Liver (tissue), 9 donors: Measurements from ENCODE around the gene KLHL40. TPM values are rescaled to one million over a fixed set of nuclear protein-coding genes. Genes with fewer than 3 reads are reported as not detected.

Source experiments
- DNase-seq: peaks from one replicate; pipeline ENCODE4 v3.0.0-alpha.2; 2017; ENCODE audit warnings: low spot score
- H3K27ac ChIP-seq, 2 donors: one replicate each; pipeline ENCODE4 v1.7.0; 2013; ENCODE audit warnings: inconsistent platforms in 2 of 2, low read length in 2 of 2, control low read depth in 1 of 2, low read depth in 1 of 2, mild to moderate bottlenecking in 1 of 2
- H3K27me3 ChIP-seq, 4 donors: one replicate each; pipeline versions ENCODE4 v1.6.1 to v1.7.0; 2013; ENCODE audit warnings: low read length in 3 of 4, inconsistent platforms in 1 of 4, mild to moderate bottlenecking in 1 of 4, moderate library complexity in 1 of 4; ENCODE audit not compliant: control insufficient read depth in 4 of 4, insufficient read depth in 4 of 4
- H3K36me3 ChIP-seq, 4 donors: one replicate each; pipeline versions ENCODE4 v1.6.1 to v1.7.0; 2013; ENCODE audit warnings: low read length in 3 of 4, mild to moderate bottlenecking in 3 of 4, low read depth in 1 of 4, moderate library complexity in 1 of 4; ENCODE audit not compliant: control insufficient read depth in 4 of 4, insufficient read depth in 3 of 4
- H3K4me1 ChIP-seq, 4 donors: one replicate each; pipeline versions ENCODE4 v1.6.1 to v1.7.0; 2013; ENCODE audit warnings: low read length in 3 of 4, mild to moderate bottlenecking in 3 of 4, moderate library complexity in 1 of 4; ENCODE audit not compliant: control insufficient read depth in 4 of 4, insufficient read depth in 4 of 4
- H3K4me3 ChIP-seq, 3 donors: one replicate each; pipeline versions ENCODE4 v1.6.1 to v1.7.0; 2013; ENCODE audit warnings: low read length in 3 of 3, control low read depth in 1 of 3, low read depth in 1 of 3, mild to moderate bottlenecking in 1 of 3
- H3K9ac ChIP-seq, 2 donors: one replicate each; pipeline ENCODE4 v1.7.0; 2013; ENCODE audit warnings: low read length in 2 of 2, mild to moderate bottlenecking in 2 of 2, moderate library complexity in 2 of 2, control low read depth in 1 of 2, low read depth in 1 of 2
- H3K9me3 ChIP-seq, 4 donors: one replicate each; pipeline versions ENCODE4 v1.6.1 to v1.7.0; 2013; ENCODE audit warnings: low read length in 3 of 4; ENCODE audit not compliant: control insufficient read depth in 4 of 4
- ATF3 ChIP-seq: IDR thresholded peaks from 2 replicates; pipeline ENCODE4 v1.6.1; 2016; ENCODE audit warnings: antibody characterized with exemption
- CTCF ChIP-seq: fragments of 150-350 bp; IDR thresholded peaks from 2 replicates; pipeline ENCODE4 v1.5.1; 2017; ENCODE audit warnings: improper control_type of control experiment, low read depth, low read length; ENCODE audit not compliant: missing input control
- EGR1 ChIP-seq, 2 donors: IDR thresholded peaks; 2 replicates each; pipeline ENCODE4 v1.6.1; 2016 to 2018; ENCODE audit warnings: antibody characterized with exemption in 2 of 2, low read depth in 2 of 2
- FOXA1 ChIP-seq: IDR thresholded peaks from 2 replicates; pipeline ENCODE4 v1.6.1; 2016; ENCODE audit warnings: antibody characterized with exemption
- FOXA2 ChIP-seq: IDR thresholded peaks from 2 replicates; pipeline ENCODE4 v1.6.1; 2016; ENCODE audit warnings: antibody characterized with exemption
- GABPA ChIP-seq, 2 donors: IDR thresholded peaks in 1 of 2; conservative IDR thresholded peaks in 1 of 2; 2 replicates each; pipeline ENCODE4 v1.6.1; 2016; ENCODE audit warnings: antibody characterized with exemption in 2 of 2, mild to moderate bottlenecking in 1 of 2, moderate library complexity in 1 of 2
- HNF4A ChIP-seq, 2 donors: conservative IDR thresholded peaks; 2 replicates each; pipeline ENCODE4 v1.6.1; 2016; ENCODE audit warnings: antibody characterized with exemption in 2 of 2, mild to moderate bottlenecking in 2 of 2
- HNF4G ChIP-seq: IDR thresholded peaks from 2 replicates; pipeline ENCODE4 v1.6.1; 2016; ENCODE audit warnings: antibody characterized with exemption
- JUND ChIP-seq, 2 donors: IDR thresholded peaks; 2 replicates each; pipeline ENCODE4 v1.6.1; 2016; ENCODE audit warnings: antibody characterized with exemption in 2 of 2
- NR2F2 ChIP-seq: IDR thresholded peaks from 2 replicates; pipeline ENCODE4 v1.6.1; 2016; ENCODE audit warnings: antibody characterized with exemption
- RAD21 ChIP-seq, 2 donors: IDR thresholded peaks; 2 replicates each; pipeline ENCODE4 v1.6.1; 2016; ENCODE audit warnings: antibody characterized with exemption in 2 of 2, mild to moderate bottlenecking in 2 of 2
- RXRA ChIP-seq, 2 donors: IDR thresholded peaks; 2 replicates each; pipeline ENCODE4 v1.6.1; 2017 to 2018; ENCODE audit warnings: antibody characterized with exemption in 2 of 2, mild to moderate bottlenecking in 1 of 2
- SP1 ChIP-seq: IDR thresholded peaks from 2 replicates; pipeline ENCODE4 v1.6.1; 2018; ENCODE audit warnings: antibody characterized with exemption, mild to moderate bottlenecking
- TAF1 ChIP-seq: conservative IDR thresholded peaks from 2 replicates; pipeline ENCODE4 v1.6.1; 2016; ENCODE audit warnings: antibody characterized with exemption, mild to moderate bottlenecking
- YY1 ChIP-seq: IDR thresholded peaks from 2 replicates; pipeline ENCODE4 v1.6.1; 2016; ENCODE audit warnings: antibody characterized with exemption, mild to moderate bottlenecking
- WGBS: extraction: QIAGEN DNeasy Blood & Tissue Kit; methylation state at CpG from one replicate; pipeline ENCODE4 v1.1.7; 2013; 5-methylcytosine and 5-hydroxymethylcytosine counted together
- polyA plus RNA-seq, 2 donors: library from polyadenylated mRNA; stranded (reverse) in 1 of 2; unstranded in 1 of 2; fragments of 200-250 nt in 1 of 2; fragments of >200 nt in 1 of 2; fragmentation: Nextera tagmentation in 1 of 2; extraction: Ambion mirVana in 1 of 2; gene quantifications; one replicate each; pipeline versions ENCODE4 v1.2.1 to v1.2.3, GENCODE V29; 2013 to 2015
- total RNA-seq, 2 donors: library from RNA; depleted of rRNA; stranded (reverse); fragments of >200 nt; gene quantifications; one replicate each; pipeline ENCODE4 v1.2.3, GENCODE V29; 2014
- TF ChIP-seq, protein P1 (sequence below): IDR thresholded peaks from 2 replicates; pipeline ENCODE4 v1.6.1; 2016; ENCODE audit warnings: antibody characterized with exemption
- TF ChIP-seq, protein P2 (sequence below): IDR thresholded peaks from 2 replicates; pipeline ENCODE4 v1.6.1; 2016; ENCODE audit warnings: antibody characterized with exemption, mild to moderate bottlenecking
- TF ChIP-seq, protein P3 (sequence below): IDR thresholded peaks from 2 replicates; pipeline ENCODE4 v1.6.1; 2016; ENCODE audit warnings: antibody characterized with exemption
- donor health status: healthy.
- donor health status: healthy.
- donor health status: healthy.
- donor health status: healthy.
- donor health status: healthy.

Gene KLHL40
- total and polyA plus RNA-seq, 4 donors, result not detected

DNA sequence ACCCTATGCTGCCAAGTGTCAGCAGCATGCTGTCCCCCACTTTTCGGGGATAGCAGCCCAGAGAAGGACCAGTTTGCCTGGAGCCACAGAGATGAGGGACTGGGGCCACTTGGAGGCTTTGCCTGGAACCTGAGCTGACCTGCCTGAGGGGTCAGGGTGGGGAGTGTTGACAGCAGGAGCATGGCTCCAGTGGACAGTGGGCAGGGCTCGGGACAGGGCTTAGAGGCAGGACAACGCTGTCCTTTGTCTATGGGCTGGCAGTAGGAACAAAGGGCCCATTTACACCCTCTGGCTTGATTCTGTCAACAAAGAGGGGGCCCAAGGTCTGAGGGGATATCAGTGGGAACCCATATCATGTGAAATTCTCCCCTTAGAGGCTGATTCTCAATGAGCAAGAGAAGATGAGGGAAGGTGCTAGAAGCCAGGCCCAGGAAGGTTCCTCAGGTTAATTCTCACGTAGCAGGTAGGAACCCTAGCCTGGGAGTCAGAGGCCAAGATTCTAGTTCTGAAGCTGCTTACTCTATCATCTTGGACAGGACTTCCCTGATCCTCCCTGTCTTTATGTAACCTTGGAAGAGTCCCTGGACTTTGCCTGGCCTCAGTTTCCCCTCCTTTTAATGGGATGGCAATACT, 47.0 kb downstream of the KLHL40 start:
- 70% methylated on average over 4 of the region's 4 CpGs for WGBS
- Histone ChIP-seq H3K27me3 (no peaks in the 10 kb centered on the region), H3K27ac (no peak overlapping the region), H3K4me1 (no peaks in the 10 kb centered on the region), H3K9ac (no peak overlapping the region), H3K4me3 (no peak overlapping the region), H3K9me3 (no peaks in the 10 kb centered on the region), H3K36me3 (no peaks in the 10 kb centered on the region)
- DNase-seq, result no peak
- no peak for TF ChIP-seq FOXA2
- TF ChIP-seq, protein P1, sequence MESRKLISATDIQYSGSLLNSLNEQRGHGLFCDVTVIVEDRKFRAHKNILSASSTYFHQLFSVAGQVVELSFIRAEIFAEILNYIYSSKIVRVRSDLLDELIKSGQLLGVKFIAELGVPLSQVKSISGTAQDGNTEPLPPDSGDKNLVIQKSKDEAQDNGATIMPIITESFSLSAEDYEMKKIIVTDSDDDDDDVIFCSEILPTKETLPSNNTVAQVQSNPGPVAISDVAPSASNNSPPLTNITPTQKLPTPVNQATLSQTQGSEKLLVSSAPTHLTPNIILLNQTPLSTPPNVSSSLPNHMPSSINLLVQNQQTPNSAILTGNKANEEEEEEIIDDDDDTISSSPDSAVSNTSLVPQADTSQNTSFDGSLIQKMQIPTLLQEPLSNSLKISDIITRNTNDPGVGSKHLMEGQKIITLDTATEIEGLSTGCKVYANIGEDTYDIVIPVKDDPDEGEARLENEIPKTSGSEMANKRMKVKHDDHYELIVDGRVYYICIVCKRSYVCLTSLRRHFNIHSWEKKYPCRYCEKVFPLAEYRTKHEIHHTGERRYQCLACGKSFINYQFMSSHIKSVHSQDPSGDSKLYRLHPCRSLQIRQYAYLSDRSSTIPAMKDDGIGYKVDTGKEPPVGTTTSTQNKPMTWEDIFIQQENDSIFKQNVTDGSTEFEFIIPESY, result no peak
- TF ChIP-seq SP1, result no peak
- no peak for TF ChIP-seq NR2F2
- TF ChIP-seq GABPA (IDR thresholded peaks at IDR 0.05 in 1 of 2, conservative IDR thresholded peaks at IDR 0.05 in 1 of 2), result no peak
- TF ChIP-seq EGR1 (IDR thresholded peaks at IDR 0.05; ENCODE audit: low read depth in 2 of 2), result no peak
- TF ChIP-seq CTCF, result no peak
- TF ChIP-seq TAF1, result no peak
- no peak for TF ChIP-seq ATF3
- no peak for TF ChIP-seq JUND (IDR thresholded peaks at IDR 0.05)
- TF ChIP-seq, protein P2, sequence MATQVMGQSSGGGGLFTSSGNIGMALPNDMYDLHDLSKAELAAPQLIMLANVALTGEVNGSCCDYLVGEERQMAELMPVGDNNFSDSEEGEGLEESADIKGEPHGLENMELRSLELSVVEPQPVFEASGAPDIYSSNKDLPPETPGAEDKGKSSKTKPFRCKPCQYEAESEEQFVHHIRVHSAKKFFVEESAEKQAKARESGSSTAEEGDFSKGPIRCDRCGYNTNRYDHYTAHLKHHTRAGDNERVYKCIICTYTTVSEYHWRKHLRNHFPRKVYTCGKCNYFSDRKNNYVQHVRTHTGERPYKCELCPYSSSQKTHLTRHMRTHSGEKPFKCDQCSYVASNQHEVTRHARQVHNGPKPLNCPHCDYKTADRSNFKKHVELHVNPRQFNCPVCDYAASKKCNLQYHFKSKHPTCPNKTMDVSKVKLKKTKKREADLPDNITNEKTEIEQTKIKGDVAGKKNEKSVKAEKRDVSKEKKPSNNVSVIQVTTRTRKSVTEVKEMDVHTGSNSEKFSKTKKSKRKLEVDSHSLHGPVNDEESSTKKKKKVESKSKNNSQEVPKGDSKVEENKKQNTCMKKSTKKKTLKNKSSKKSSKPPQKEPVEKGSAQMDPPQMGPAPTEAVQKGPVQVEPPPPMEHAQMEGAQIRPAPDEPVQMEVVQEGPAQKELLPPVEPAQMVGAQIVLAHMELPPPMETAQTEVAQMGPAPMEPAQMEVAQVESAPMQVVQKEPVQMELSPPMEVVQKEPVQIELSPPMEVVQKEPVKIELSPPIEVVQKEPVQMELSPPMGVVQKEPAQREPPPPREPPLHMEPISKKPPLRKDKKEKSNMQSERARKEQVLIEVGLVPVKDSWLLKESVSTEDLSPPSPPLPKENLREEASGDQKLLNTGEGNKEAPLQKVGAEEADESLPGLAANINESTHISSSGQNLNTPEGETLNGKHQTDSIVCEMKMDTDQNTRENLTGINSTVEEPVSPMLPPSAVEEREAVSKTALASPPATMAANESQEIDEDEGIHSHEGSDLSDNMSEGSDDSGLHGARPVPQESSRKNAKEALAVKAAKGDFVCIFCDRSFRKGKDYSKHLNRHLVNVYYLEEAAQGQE, result no peak
- no peak for TF ChIP-seq RAD21 (IDR thresholded peaks at IDR 0.05)
- no peak for TF ChIP-seq YY1
- TF ChIP-seq, protein P3, sequence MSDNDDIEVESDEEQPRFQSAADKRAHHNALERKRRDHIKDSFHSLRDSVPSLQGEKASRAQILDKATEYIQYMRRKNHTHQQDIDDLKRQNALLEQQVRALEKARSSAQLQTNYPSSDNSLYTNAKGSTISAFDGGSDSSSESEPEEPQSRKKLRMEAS, result no peak
- no peak for TF ChIP-seq RXRA (IDR thresholded peaks at IDR 0.05)
- no peak for TF ChIP-seq HNF4A (conservative IDR thresholded peaks at IDR 0.05)
- TF ChIP-seq HNF4G, result no peak
- no peak for TF ChIP-seq FOXA1
